Transverse colon (tissue), 3 donors: Measurements from ENCODE around the gene SPATA16.

Experiments used
- CTCF ChIP-seq, 5 experiments: fragments of 200-600 bp in 3 of 5; fragments of 450-650 bp in 2 of 5; sonication (generic) in 3 of 5; IDR thresholded peaks; 1 replicate in 2 of 5; 2 replicates in 3 of 5; pipeline ENCODE4 v1.5.1; 2016 to 2017; ENCODE audit warnings: antibody characterized with exemption in 5 of 5, inconsistent platforms in 3 of 5, mild to moderate bottlenecking in 2 of 5, moderate library complexity in 1 of 5
- POLR2A ChIP-seq: fragments of 450-650 bp; IDR thresholded peaks from one replicate; pipeline ENCODE4 v1.6.1; 2016; ENCODE audit warnings: antibody characterized with exemption, mild to moderate bottlenecking, moderate library complexity

- no peak for TF ChIP-seq CTCF (IDR thresholded peaks at IDR 0.05)
- no peak for TF ChIP-seq POLR2A
Measured at GRCh38 chr3:172903642-172904320, 237.3 kb downstream of the SPATA16 start.
